Stimulated activated naive CD8-positive, alpha-beta T cell treated with anti-CD3 and anti-CD28 coated beads, Interleukin-15, amount 100 ng/mL, for 72 hours (primary cell): ENCODE data around the gene NAV2.

Experiments
- ATAC-seq: fragments of 150-1000 bp; cut with Tn5 transposase; 2 replicates; pipeline ENCODE4 v1.10.0; 2021; ENCODE audit warnings: mild to moderate bottlenecking, moderate library complexity
- DNase-seq, 2 donors: peaks; one replicate each; pipeline ENCODE4 v3.0.0; 2021 to 2022
- H3K27ac Mint-ChIP-seq, 2 donors: one replicate each; pipeline ENCODE4 v1.8.0; 2022; ENCODE audit warnings: mild to moderate bottlenecking in 2 of 2, mixed read lengths in 2 of 2, moderate library complexity in 2 of 2
- H3K27me3 Mint-ChIP-seq: one replicate; pipeline ENCODE4 v1.8.0; 2022; ENCODE audit warnings: mixed read lengths
- H3K4me1 Mint-ChIP-seq: one replicate; pipeline ENCODE4 v1.8.0; 2022; ENCODE audit warnings: mild to moderate bottlenecking, mixed read lengths
- H3K4me3 Mint-ChIP-seq, 2 donors: one replicate each; pipeline ENCODE4 v1.8.0; 2022; ENCODE audit warnings: mild to moderate bottlenecking in 2 of 2, mixed read lengths in 2 of 2, moderate library complexity in 1 of 2
- H3K9me3 Mint-ChIP-seq, 2 donors: one replicate each; pipeline ENCODE4 v1.8.0; 2022; ENCODE audit warnings: mixed read lengths in 2 of 2

NAV2 gene

GRCh38 chr11:19742588-19743292 is 30.1 kb downstream of the NAV2 start:
- no peaks in the 10 kb centered on the region for H3K4me1 Mint-ChIP-seq
- DNase-seq (peak; percentile 59 to 70), ATAC-seq (peak; percentile 81)
- no peaks in the 10 kb centered on the region for H3K27me3 Mint-ChIP-seq
- H3K4me3 Mint-ChIP-seq = no peak overlapping the region
- H3K27ac Mint-ChIP-seq = no peak overlapping the region
- H3K9me3 Mint-ChIP-seq = no peaks in the 10 kb centered on the region

GRCh38 chr11:19743622-19744021 is 31.0 kb downstream of the NAV2 start:
- ATAC-seq = no peak
- no peak overlapping the region for H3K4me3 Mint-ChIP-seq
- no peaks in the 10 kb centered on the region for H3K9me3 Mint-ChIP-seq
- DNase-seq = no peak
- H3K27me3 Mint-ChIP-seq = no peaks in the 10 kb centered on the region
- H3K4me1 Mint-ChIP-seq = no peaks in the 10 kb centered on the region
- H3K27ac Mint-ChIP-seq = no peak overlapping the region

- no peaks in the 10 kb centered on the region for H3K27me3 Mint-ChIP-seq
- H3K4me1 Mint-ChIP-seq = no peaks in the 10 kb centered on the region
- H3K9me3 Mint-ChIP-seq = no peaks in the 10 kb centered on the region
- no peak overlapping the region for H3K27ac Mint-ChIP-seq
- H3K4me3 Mint-ChIP-seq = no peak overlapping the region
- DNase-seq = no peak
- no peak for ATAC-seq
Observed at GRCh38 chr11:19744130-19744529, 31.5 kb downstream of the NAV2 start.

DNA sequence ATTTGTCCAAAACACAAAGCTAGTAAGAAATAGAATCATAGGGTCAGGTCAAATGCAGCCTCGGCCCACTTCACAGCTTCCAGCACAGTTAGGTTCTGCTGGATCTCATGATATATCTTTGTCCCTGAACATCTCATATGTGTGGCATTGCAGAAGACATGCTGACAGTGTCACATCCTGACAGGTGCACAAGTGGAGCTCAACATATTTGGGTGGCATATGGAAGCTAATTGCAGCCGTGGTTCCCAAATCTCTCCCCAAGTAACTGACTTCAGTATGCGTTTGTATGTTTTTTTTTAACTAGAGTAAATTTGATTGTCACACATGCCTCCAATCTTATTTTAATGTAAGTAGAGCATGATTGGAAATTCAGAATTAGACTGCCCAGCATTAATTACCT is 33.4 kb downstream of the NAV2 start:
- no peaks in the 10 kb centered on the region for H3K9me3 Mint-ChIP-seq
- ATAC-seq (no peak), DNase-seq (no peak)
- no peak overlapping the region for H3K27ac Mint-ChIP-seq
- H3K4me1 Mint-ChIP-seq = no peaks in the 10 kb centered on the region
- no peak overlapping the region for H3K4me3 Mint-ChIP-seq
- peaks cover 8% of the 10 kb centered on the region for H3K27me3 Mint-ChIP-seq

GRCh38 chr11:19747634-19748033 is 35.0 kb downstream of the NAV2 start:
- H3K4me3 Mint-ChIP-seq = no peak overlapping the region
- H3K4me1 Mint-ChIP-seq = no peaks in the 10 kb centered on the region
- DNase-seq (no peak), ATAC-seq (no peak)
- peaks cover 8% of the 10 kb centered on the region for H3K27me3 Mint-ChIP-seq
- no peaks in the 10 kb centered on the region for H3K9me3 Mint-ChIP-seq
- H3K27ac Mint-ChIP-seq = peak overlapping the region in 1 of 2 donors; percentile 12

DNA sequence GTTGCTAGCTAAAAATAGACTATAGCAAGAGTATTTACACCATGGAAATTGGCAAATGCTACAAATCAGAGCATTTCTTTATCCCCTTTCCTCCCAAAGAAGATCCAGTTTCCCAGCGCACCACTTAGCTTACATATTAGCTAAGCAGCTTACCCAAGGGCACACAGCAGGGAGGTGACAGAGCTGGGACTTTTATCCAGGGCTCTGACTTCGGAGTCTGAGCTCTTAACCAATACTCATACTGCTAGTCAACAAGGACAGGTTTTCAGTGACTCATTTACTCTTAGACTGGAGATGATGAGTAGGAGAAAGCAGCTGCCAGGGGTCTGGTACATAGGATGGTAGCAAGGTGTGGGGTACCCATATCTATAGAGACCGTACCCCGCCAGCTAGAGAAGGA is 38.4 kb downstream of the NAV2 start:
- Mint-ChIP-seq H3K27ac (no peak overlapping the region), H3K4me1 (no peaks in the 10 kb centered on the region), H3K9me3 (no peaks in the 10 kb centered on the region), H3K27me3 (peaks cover 8% of the 10 kb centered on the region), H3K4me3 (no peak overlapping the region)
- DNase-seq (no peak), ATAC-seq (no peak)

DNA sequence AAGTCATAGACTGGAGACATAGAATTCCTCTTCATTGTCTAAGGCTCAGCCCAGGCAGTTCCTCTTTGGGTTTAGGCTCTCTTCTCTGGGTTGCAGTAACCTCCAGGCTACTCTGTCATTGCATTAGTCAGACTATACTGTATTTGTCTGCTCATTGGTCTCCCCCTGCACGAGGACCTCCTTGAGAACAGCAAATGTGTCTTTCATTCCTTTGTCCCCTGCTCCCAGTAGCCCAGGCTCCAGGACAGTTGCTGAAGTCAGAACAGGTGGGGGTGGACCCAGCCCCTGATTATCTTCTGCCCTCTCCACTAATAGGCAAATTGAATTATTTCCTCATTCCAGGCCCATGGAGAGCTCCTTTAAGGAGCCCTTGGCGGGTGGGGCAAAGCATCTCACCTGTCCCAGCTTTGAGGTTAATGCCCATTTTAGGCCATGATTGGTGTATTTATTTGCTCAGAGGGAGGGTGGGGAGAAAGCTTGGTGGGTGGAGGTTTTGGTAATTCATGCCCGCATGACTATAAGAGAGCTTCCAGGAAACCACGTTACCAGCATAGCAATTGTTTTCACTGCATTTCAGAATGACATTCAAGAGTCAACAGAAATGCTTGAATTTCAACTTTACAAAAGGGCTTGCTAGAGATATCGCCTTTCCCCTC is 40.9 kb downstream of the NAV2 start:
- Mint-ChIP-seq H3K9me3 (no peaks in the 10 kb centered on the region), H3K4me3 (no peak overlapping the region)

DNA sequence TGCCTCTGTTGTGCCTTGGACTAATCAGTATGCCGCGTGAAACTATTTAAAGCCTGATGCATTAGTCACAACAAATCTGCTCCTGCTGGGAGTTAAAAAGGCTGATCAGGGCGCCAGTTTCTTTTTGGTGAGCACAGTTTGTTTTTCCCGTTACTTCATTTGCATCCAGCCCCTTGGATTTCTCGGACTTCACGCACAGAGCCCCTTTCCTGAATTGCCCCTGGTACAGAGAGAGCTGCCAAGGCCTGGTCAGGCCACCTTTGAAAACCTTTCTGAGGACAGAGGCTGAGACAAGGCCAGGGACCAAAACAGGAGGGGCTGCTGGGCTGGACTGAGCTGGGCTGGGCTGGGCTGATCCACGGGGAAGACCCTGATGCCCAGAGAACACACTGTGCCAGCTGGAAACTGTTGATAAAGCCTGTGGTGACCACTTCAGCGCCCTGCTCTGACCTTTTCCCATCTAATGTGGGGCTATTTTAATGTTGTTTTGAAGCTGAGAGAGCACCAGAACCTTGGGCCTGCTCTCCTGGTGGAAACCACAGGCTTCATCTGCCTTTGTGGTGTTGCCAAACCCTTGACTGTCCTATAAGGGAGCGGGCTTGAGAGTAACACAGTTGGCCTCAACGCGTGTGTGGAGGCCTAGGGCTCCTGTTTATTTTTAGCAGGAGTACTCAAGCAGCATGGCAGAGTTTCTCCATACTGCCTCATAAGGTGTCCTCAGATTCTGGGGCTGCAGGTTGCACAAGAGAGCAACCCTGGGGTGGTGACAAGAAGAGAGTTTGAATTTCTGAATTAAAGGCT is 44.2 kb downstream of the NAV2 start:
- no peaks in the 10 kb centered on the region for H3K4me1 Mint-ChIP-seq
- H3K27me3 Mint-ChIP-seq = no peaks in the 10 kb centered on the region
- no peak overlapping the region for H3K4me3 Mint-ChIP-seq
- no peak overlapping the region for H3K27ac Mint-ChIP-seq
- no peaks in the 10 kb centered on the region for H3K9me3 Mint-ChIP-seq
- no peak for ATAC-seq
- DNase-seq = no peak

More for the DNA sequence above, 40.9 kb downstream of the NAV2 start:
- Mint-ChIP-seq H3K27ac (no peak overlapping the region), H3K4me1 (no peaks in the 10 kb centered on the region), H3K27me3 (peaks cover 8% of the 10 kb centered on the region)
- DNase-seq (no peak), ATAC-seq (no peak)

- DNase-seq (no peak), ATAC-seq (no peak)
- Mint-ChIP-seq H3K4me1 (no peaks in the 10 kb centered on the region), H3K9me3 (no peaks in the 10 kb centered on the region), H3K27ac (no peak overlapping the region), H3K27me3 (peaks cover 14% of the 10 kb centered on the region), H3K4me3 (no peak overlapping the region)
Observed at GRCh38 chr11:19759389-19759788, 46.8 kb downstream of the NAV2 start.

DNA sequence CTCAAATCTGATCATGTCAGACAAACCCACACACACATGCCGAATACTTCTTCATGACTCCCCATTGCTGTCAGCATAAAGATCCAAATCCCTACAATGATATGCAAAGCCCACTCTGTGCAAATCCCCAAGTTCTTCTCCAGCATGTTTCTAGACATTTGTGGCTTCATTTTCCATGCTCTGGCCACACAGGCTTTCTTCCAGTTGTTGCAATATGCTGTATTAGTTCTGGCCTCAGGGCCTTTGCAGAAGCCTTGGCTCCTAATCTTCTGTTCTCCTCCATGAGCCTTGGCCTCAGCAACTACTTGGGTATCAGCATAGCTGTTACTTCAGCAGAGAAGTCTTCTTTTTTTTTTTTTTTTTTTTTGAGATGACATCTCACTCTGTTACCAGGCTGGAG is 49.6 kb downstream of the NAV2 start:
- Mint-ChIP-seq H3K27me3 (peaks cover 34% of the 10 kb centered on the region), H3K9me3 (no peaks in the 10 kb centered on the region)

GRCh38 chr11:19763330-19763729 is 50.7 kb downstream of the NAV2 start:
- Mint-ChIP-seq H3K27me3 (peaks cover 34% of the 10 kb centered on the region), H3K27ac (no peak overlapping the region), H3K9me3 (no peaks in the 10 kb centered on the region), H3K4me1 (no peaks in the 10 kb centered on the region), H3K4me3 (no peak overlapping the region)
- ATAC-seq (no peak), DNase-seq (no peak)

More for the DNA sequence above, 49.6 kb downstream of the NAV2 start:
- ATAC-seq (no peak), DNase-seq (no peak)
- Mint-ChIP-seq H3K4me1 (no peaks in the 10 kb centered on the region), H3K27ac (peak overlapping the region in 1 of 2 donors; percentile 36), H3K4me3 (no peak overlapping the region)

GRCh38 chr11:19766206-19766605 is 53.6 kb downstream of the NAV2 start:
- Mint-ChIP-seq H3K27ac (no peak overlapping the region), H3K4me3 (no peak overlapping the region), H3K4me1 (no peaks in the 10 kb centered on the region), H3K27me3 (peaks cover 34% of the 10 kb centered on the region), H3K9me3 (no peaks in the 10 kb centered on the region)
- no peak for ATAC-seq
- no peak for DNase-seq

DNA sequence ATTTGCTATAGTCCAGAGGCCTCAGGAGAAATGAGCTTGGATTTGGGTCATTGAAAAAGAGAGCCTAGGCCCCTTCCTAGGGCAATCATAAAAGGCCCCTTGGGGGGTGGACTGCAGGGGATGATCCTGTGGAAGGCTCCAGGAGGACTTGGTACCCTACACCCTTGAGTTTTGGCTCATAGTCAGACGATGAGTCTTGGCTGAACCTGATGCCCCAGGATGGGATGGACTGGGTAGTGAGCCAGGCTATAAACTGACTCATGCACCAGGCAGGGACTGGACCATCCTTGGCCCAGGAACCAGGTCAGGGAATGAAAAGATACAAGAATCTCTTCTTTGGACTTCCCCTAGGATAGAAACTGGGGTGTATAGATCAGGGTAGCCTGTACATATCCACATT is 54.2 kb downstream of the NAV2 start:
- H3K4me3 Mint-ChIP-seq = no peak overlapping the region
- ATAC-seq (peak; percentile 16), DNase-seq (no peak)
- no peaks in the 10 kb centered on the region for H3K9me3 Mint-ChIP-seq
- peaks cover 34% of the 10 kb centered on the region for H3K27me3 Mint-ChIP-seq
- no peak overlapping the region for H3K27ac Mint-ChIP-seq
- H3K4me1 Mint-ChIP-seq = no peaks in the 10 kb centered on the region

GRCh38 chr11:19767627-19768151 is 55.1 kb downstream of the NAV2 start:
- H3K27me3 Mint-ChIP-seq = peaks cover 31% of the 10 kb centered on the region
- H3K27ac Mint-ChIP-seq = no peak overlapping the region
- DNase-seq = no peak
- H3K4me3 Mint-ChIP-seq = no peak overlapping the region
- no peaks in the 10 kb centered on the region for H3K9me3 Mint-ChIP-seq
- no peaks in the 10 kb centered on the region for H3K4me1 Mint-ChIP-seq
- ATAC-seq = no peak

GRCh38 chr11:19768197-19768596 is 55.6 kb downstream of the NAV2 start:
- ATAC-seq (no peak), DNase-seq (no peak)
- no peak overlapping the region for H3K4me3 Mint-ChIP-seq
- H3K27me3 Mint-ChIP-seq = peaks cover 35% of the 10 kb centered on the region
- H3K4me1 Mint-ChIP-seq = no peaks in the 10 kb centered on the region
- no peaks in the 10 kb centered on the region for H3K9me3 Mint-ChIP-seq
- H3K27ac Mint-ChIP-seq = no peak overlapping the region

- Mint-ChIP-seq H3K27me3 (peaks cover 31% of the 10 kb centered on the region), H3K9me3 (no peaks in the 10 kb centered on the region), H3K4me1 (no peaks in the 10 kb centered on the region), H3K4me3 (no peak overlapping the region), H3K27ac (no peak overlapping the region)
- ATAC-seq = no peak
- no peak for DNase-seq
Observed at GRCh38 chr11:19768815-19769214, 56.2 kb downstream of the NAV2 start.
